NCI-H460 (cell line): Measurements from ENCODE around the gene TRIM8. TPM values are rescaled to one million over a fixed set of nuclear protein-coding genes. Genes with fewer than 3 reads are reported as not detected.
"Not testable (repeated sequence)": the region's sequence is repeated elsewhere in the genome, so short reads cannot be mapped to it uniquely, and the experiment has no call there.

ENCODE experiments used
- DNase-seq: peaks from one replicate; pipeline ENCODE4 v3.0.0-alpha.2; 2016; ENCODE audit warnings: low read depth; ENCODE audit errors: extremely low read depth
- total RNA-seq: library from RNA; depleted of rRNA; stranded (reverse); fragments of >200 nt; shearing (Covaris generic); gene quantifications from 2 replicates; pipeline ENCODE4 v1.2.3, GENCODE V29; 2014; rRNA removed

The TRIM8 gene
- total RNA-seq, 1 experiment from 2014 or later: 36.9 TPM

DNA sequence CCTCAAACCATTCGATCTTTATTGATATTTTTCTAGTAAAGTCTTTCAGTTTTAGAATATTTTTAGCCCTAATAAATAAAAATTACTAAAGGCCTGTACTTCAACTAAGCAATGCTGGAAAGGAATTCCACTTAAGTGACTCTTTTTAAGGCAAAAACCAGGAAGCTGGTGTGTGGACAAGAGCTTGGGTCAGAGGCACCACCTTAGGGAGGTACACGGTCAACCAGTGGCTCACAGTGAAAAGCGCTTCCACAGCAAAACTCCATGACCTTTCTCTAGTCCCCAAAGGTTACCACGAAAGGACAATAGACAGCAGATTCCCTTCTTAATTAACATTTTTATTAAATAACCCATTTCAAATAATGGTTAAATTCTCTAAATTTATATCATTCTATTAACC, 38.7 kb downstream of the TRIM8 start:
- no peak for DNase-seq

DNA sequence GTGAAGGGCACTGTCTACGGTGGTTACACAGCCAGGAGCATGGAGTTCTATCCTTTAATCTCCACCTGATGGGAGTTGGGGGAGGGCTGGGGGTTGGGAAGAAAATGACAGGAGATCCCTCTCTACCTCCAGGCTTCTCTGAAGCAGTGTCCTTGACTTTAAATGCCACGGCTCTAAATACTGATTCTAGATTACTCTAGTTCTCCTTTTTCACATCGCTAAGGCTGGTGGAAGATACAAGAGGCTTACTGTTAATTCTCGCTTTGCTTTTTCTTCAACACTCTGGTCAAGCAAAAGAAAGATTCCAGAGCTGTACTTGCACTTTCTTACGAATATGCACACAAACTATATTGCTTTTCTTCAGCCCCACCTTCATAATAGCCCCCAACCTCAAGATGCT, 39.5 kb downstream of the TRIM8 start:
- DNase-seq: no peak

DNA sequence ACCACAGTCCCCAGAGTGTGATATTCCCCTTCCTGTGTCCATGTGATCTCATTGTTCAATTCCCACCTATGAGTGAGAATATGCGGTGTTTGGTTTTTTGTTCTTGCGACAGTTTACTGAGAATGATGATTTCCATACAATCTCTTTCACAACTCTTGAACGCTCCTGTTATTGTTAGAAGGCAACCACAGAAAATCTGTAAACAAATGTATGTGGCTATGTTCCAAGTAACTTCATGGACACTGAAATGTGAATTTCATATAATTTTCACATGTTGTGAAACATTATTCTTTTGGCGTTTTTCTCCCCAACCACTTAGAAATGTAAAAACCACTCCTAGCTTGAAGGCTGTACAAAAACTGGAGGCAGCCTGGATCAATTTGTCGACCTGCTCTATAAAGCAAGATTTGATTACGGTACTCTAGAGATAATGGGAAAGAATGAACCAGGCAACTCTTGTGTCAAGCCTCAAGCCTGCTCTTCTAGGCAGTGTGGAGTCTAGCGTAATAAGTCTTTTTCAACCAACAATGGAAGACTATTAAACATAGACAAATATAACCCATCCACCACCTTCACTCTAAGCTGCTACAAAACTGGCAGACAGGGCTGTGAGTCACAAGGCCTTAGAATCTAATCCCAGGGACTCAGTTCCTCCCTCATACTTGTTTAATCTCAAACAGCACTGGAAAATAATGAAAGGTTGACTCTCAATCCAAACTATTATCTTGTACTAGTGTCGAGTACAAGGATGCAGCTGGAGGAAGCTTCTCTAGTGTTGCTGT, 47.2 kb downstream of the TRIM8 start:
- no peak for DNase-seq

DNA sequence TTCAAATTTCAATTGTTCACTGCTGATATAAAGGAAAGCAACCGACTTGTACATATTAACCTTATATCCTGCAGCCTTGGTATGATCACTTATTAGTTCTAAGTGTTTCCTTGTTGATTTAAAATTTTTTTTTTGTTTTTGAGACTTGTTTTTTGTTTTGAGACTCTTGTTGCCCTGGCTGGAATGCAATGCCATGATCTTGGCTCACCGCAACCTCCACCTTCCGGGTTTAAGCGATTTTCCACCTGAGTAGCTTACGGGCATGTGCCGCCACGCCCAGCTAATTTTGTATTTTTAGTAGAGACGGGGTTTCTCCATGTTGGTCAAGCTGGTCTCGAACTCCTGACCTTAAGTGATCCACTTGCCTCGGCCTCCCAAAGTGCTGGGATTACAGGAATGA, 51.1 kb downstream of the TRIM8 start:
- DNase-seq: not testable (repeated sequence)

DNA sequence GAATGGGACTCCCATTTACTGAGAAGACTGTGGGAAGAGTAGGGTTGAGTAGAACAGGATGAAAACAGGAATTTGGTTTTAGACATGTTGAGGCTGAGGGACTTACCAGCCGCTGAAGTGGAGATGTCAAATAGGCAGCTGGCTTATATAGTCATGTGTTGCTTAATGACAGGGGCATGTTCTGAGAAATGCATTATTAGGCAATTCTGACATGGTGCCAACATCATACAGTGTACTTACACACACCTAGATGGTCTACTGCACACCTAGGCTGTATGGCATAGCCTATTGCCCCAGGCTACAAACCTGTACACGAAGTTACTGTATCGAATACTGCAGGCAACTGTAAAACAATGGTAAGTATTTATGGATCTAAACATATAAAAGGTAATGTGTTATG, 52.5 kb downstream of the TRIM8 start:
- no peak for DNase-seq

DNA sequence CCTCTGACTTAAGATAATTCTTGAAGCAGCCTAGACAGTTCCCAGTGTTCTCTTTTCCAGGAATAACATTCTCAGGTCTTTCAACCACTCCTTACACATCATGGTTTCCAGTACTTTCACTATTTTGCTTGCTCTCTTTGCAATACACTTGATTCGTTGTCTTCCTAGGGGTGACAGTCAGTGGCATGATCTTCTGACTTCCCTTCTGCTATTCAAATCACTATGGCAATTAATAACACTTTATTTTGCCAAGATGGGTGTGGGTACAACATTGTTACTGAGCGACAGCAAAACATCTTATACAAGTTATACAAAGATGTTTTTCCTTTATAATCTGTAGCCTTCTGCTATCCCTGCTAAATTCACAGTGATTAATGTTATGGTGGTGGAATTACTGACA, 54.6 kb downstream of the TRIM8 start:
- DNase-seq: no peak

DNA sequence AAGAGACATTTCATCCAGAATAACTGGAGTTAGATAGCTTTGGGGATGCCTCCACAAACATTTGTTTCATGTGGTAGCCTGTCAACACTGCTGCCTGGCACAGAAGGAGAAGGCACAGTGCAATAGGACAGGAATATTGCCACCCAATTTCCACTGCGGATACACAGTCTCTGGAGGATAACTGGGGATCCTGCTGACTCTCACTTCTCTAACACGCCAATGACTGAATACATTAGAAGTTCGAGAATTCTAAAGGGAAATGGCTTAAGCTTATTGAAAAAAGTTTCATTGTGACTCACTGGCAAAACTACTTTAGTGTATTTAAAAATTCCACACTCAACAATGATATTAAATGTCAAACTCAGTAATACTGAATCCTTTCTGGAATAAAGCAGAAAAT, 57.0 kb downstream of the TRIM8 start:
- no peak for DNase-seq

DNA sequence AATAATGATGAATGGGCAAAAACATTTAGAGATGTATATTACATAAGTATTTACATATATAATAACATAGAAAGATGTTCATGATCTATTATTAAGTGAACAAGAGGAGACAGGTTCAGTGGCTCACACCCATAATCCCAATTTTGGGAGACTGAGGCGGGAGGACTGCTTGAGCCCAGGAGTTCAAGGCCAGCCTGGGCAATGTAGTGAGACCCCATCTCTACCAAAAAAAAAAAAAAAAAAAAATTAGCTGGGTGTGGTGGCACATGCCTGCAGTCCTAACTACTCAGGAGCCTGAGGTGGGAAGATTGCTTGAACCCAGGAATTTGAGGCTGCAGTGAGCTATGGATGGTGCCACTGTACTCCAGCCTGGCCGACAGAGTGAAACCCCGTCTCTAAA, 57.5 kb downstream of the TRIM8 start:
- no peak for DNase-seq

DNA sequence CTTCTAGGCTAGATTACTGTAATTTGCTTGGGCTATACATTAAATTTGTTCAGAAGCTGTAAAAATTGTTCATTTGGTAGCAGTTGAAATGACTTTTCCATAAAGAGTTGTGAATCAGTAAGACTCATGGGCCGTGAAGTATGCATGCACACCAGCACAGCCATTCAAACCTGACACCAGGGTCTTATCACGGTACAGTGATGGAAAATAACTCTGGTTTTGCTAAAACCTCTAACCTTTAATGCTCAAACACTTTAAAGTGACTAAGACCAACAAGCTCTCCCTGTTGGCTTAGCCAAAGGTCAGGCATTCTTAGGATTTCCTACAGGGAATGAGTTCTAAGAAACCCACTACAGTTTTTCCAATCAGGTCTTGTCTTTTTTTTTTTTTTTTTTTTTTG, 58.5 kb downstream of the TRIM8 start:
- no peak for DNase-seq

DNA sequence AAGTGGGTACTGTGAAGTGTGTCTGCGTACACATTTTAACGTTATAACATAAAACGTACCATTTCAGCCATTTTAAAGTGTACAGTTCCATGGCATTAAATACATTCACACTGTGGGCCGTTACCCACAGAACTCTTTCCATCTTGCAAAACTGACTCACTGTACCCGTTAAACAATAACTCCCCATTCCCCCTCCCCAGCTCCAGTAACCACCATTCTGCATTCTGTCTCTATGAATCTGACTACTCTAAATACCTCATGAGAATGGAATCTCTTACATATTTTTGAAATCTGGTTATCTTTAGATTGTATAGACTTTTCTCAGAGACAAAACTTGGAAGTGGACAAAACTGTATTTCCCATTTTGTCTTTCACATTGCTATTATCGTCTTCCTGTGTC, 60.6 kb downstream of the TRIM8 start:
- no peak for DNase-seq

DNA sequence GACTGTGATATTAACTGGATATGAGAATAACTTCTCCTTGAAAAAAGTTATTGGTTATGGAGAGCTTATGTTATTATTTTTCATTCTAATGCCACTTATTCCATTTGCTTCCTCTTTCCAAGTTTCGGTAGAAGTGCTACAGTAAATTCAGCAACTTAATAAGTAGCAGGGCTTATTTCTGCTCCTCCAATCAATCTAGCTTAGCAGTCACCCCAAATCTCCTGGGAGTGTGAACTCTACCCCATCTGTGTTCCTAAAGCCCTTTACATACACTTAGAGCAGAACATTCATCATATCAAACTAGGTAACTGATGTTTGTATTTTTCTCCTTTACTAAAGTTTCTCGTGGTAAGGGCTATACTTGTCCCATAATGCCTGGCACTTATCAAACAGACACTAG, 61.3 kb downstream of the TRIM8 start:
- no peak for DNase-seq

Other genes with a start within 250 kb of the TRIM8 start
- gene NFKB2, start 248.8 kb upstream of the TRIM8 start, total RNA-seq: 51.9 and 58.6 TPM in 2 replicates
- gene PSD, start 225.7 kb upstream of the TRIM8 start, total RNA-seq: 0.29 and 0.32 TPM in 2 replicates
- 13.7 and 18.1 TPM in 2 replicates for gene FBXL15, start 223.6 kb upstream of the TRIM8 start, total RNA-seq
- gene CUEDC2, start 211.9 kb upstream of the TRIM8 start, total RNA-seq: 51.7 and 55.3 TPM in 2 replicates
- gene C10orf95, start 192.9 kb upstream of the TRIM8 start, total RNA-seq: 0.37 and 0.55 TPM in 2 replicates
- 78.5 and 93.2 TPM in 2 replicates for gene ACTR1A, start 141.8 kb upstream of the TRIM8 start, total RNA-seq
- gene SUFU, start 140.5 kb upstream of the TRIM8 start, total RNA-seq: 1.9 and 2.2 TPM in 2 replicates
- 5.1 and 7.4 TPM in 2 replicates for gene ARL3, start 69.9 kb downstream of the TRIM8 start, total RNA-seq
- gene SFXN2, start 70.2 kb downstream of the TRIM8 start, total RNA-seq: 2.0 and 2.4 TPM in 2 replicates
- 10.8 and 12.8 TPM in 2 replicates for gene WBP1L, start 99.5 kb downstream of the TRIM8 start, total RNA-seq
- not detected in 2 replicates for gene CYP17A1, start 192.9 kb downstream of the TRIM8 start, total RNA-seq
- 31.5 and 41.2 TPM in 2 replicates for gene BORCS7, start 209.8 kb downstream of the TRIM8 start, total RNA-seq
- gene AS3MT, start 225.0 kb downstream of the TRIM8 start, total RNA-seq: 2.3 and 2.5 TPM in 2 replicates